WTC11 (cell line): ENCODE measurements around the gene TSGA10. TPM values are rescaled to one million over a fixed set of nuclear protein-coding genes. Genes with fewer than 3 reads are reported as not detected.

Experiments
- ATAC-seq: fragments of 200-7000 bp; cut with Tn5 transposase; 2 replicates; pipeline ENCODE4 v1.10.0; 2021; ENCODE audit warnings: mild to moderate bottlenecking, moderate library complexity
- CTCF ChIA-PET: fragments of 300-600 bp; sonication (Branson Sonifier 250); formaldehyde crosslinking; loops from one replicate; lab custom pipeline; 2021; ENCODE audit warnings: antibody characterized with exemption; lab: Charles Lee
- POLR2A ChIA-PET: fragments of 350-600 bp; sonication (Branson Sonifier 250); formaldehyde crosslinking; loops from one replicate; lab custom pipeline; 2021; ENCODE audit warnings: antibody characterized with exemption; lab: Charles Lee
- DNase-seq: peaks from one replicate; pipeline ENCODE4 v3.0.0; 2021; ENCODE audit warnings: low spot score
- H3K27ac Mint-ChIP-seq: 2 replicates; pipeline ENCODE4 v1.8.0; 2021; ENCODE audit warnings: mixed read lengths
- H3K27me3 Mint-ChIP-seq: 2 replicates; pipeline ENCODE4 v1.8.0; 2021; ENCODE audit warnings: low read depth, mild to moderate bottlenecking, moderate library complexity, mixed read lengths
- H3K36me3 Mint-ChIP-seq: 2 replicates; pipeline ENCODE4 v1.8.0; 2021; ENCODE audit warnings: mixed read lengths
- H3K4me1 Mint-ChIP-seq: 2 replicates; pipeline ENCODE4 v1.8.0; 2022; ENCODE audit warnings: mixed read lengths
- H3K4me3 Mint-ChIP-seq: 2 replicates; pipeline ENCODE4 v1.8.0; 2021; ENCODE audit warnings: mild to moderate bottlenecking, moderate library complexity, mixed read lengths
- H3K9me3 Mint-ChIP-seq: 2 replicates; pipeline ENCODE4 v1.8.0; 2021; ENCODE audit warnings: mixed read lengths
- ATF1 ChIP-seq: sonication (generic); formaldehyde crosslinking; IDR thresholded peaks from 2 replicates; pipeline ENCODE4 v1.8.1; 2023; ENCODE audit warnings: mild to moderate bottlenecking, moderate library complexity, missing genetic modification reagents
- CREM ChIP-seq: sonication (generic); formaldehyde crosslinking; IDR thresholded peaks from 2 replicates; pipeline ENCODE4 v1.8.1; 2022; ENCODE audit warnings: mild to moderate bottlenecking, missing genetic modification reagents, moderate library complexity
- EMX1 ChIP-seq: fragments of 250-450 bp; sonication (Bioruptor Pico); IDR thresholded peaks from 2 replicates; pipeline ENCODE4 v1.8.0; 2021; ENCODE audit warnings: mild to moderate bottlenecking
- GABPB1 ChIP-seq: sonication (generic); formaldehyde crosslinking; IDR thresholded peaks from 2 replicates; pipeline ENCODE4 v1.8.1; 2023; ENCODE audit warnings: mild to moderate bottlenecking, missing genetic modification reagents
- GTF2I ChIP-seq: fragments of 250-450 bp; sonication (Bioruptor Pico); conservative IDR thresholded peaks from 2 replicates; pipeline ENCODE4 v1.4.0; 2021; ENCODE audit warnings: mild to moderate bottlenecking
- IRF2 ChIP-seq: sonication (generic); formaldehyde crosslinking; IDR thresholded peaks from 2 replicates; pipeline ENCODE4 v1.8.0; 2022; ENCODE audit warnings: low read depth, missing genetic modification reagents, borderline replicate concordance
- JAZF1 ChIP-seq: fragments of 250-450 bp; sonication (Bioruptor Pico); IDR thresholded peaks from 2 replicates; pipeline ENCODE4 v1.9.0; 2021; ENCODE audit warnings: moderate library complexity, mild to moderate bottlenecking, inconsistent platforms
- NR2C2 ChIP-seq: sonication (generic); formaldehyde crosslinking; IDR thresholded peaks from 2 replicates; pipeline ENCODE4 v1.8.0; 2022; ENCODE audit warnings: mild to moderate bottlenecking, missing genetic modification reagents
- ZNF396 ChIP-seq: fragments of 250-450 bp; sonication (Bioruptor Pico); IDR thresholded peaks from 2 replicates; pipeline ENCODE4 v1.8.0; 2021; ENCODE audit warnings: mild to moderate bottlenecking, moderate library complexity, borderline replicate concordance
- total RNA-seq: library from RNA; stranded (reverse); gene quantifications from 3 replicates; pipeline ENCODE4 v1.2.3, GENCODE V29; 2021
- TF ChIP-seq, protein P1 (sequence below): sonication (generic); formaldehyde crosslinking; IDR thresholded peaks from 2 replicates; pipeline ENCODE4 v1.8.0; 2022; ENCODE audit warnings: mild to moderate bottlenecking, missing genetic modification reagents
- TF ChIP-seq, protein P2 (sequence below): sonication (generic); formaldehyde crosslinking; IDR thresholded peaks from 2 replicates; pipeline ENCODE4 v1.8.0; 2023; ENCODE audit warnings: missing genetic modification reagents
- TF ChIP-seq, protein P3 (sequence below): fragments of 200-600 bp; IDR thresholded peaks from 2 replicates; pipeline ENCODE4 v1.8.0; 2022; ENCODE audit warnings: antibody characterized with exemption
- TF ChIP-seq, protein P4 (sequence below): fragments of 250-450 bp; sonication (Bioruptor Pico); IDR thresholded peaks from 2 replicates; pipeline ENCODE4 v2.1.2; 2022; ENCODE audit warnings: mild to moderate bottlenecking, moderate library complexity
- TF ChIP-seq, protein P5 (sequence below): sonication (generic); formaldehyde crosslinking; IDR thresholded peaks from 2 replicates; pipeline ENCODE4 v1.8.1; 2023; ENCODE audit warnings: mild to moderate bottlenecking, missing genetic modification reagents
- TF ChIP-seq, protein P6 (sequence below): sonication (generic); formaldehyde crosslinking; IDR thresholded peaks from 2 replicates; pipeline ENCODE4 v1.8.0; 2023; ENCODE audit warnings: mild to moderate bottlenecking, missing genetic modification reagents

TSGA10 gene
- total RNA-seq, 1 experiment from 2014 or later = 9.1 TPM

DNA sequence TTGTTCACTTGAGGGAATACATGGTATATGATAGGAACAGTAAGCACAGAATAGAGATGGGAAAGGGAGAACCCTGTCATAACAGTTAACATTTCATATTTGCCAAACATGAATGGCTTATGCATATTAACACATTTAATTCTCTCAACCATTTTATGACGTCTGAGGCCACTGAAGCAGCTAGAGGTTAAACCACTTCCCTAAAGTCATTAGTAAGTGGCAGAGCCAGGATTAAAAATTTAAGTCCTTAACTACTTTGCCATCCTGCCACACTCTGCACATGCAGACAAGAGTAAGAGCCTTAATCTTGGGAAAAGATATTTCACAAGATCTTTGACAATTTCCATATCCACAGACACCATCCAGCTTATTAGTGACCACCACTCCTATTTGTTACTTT lies 2.1 kb upstream of the TSGA10 start (continued):
- TF ChIP-seq, protein P1, sequence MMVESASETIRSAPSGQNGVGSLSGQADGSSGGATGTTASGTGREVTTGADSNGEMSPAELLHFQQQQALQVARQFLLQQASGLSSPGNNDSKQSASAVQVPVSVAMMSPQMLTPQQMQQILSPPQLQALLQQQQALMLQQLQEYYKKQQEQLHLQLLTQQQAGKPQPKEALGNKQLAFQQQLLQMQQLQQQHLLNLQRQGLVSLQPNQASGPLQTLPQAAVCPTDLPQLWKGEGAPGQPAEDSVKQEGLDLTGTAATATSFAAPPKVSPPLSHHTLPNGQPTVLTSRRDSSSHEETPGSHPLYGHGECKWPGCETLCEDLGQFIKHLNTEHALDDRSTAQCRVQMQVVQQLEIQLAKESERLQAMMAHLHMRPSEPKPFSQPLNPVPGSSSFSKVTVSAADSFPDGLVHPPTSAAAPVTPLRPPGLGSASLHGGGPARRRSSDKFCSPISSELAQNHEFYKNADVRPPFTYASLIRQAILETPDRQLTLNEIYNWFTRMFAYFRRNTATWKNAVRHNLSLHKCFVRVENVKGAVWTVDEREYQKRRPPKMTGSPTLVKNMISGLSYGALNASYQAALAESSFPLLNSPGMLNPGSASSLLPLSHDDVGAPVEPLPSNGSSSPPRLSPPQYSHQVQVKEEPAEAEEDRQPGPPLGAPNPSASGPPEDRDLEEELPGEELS (CRISPR knock-in tag) = no peak
- TF ChIP-seq, protein P2, sequence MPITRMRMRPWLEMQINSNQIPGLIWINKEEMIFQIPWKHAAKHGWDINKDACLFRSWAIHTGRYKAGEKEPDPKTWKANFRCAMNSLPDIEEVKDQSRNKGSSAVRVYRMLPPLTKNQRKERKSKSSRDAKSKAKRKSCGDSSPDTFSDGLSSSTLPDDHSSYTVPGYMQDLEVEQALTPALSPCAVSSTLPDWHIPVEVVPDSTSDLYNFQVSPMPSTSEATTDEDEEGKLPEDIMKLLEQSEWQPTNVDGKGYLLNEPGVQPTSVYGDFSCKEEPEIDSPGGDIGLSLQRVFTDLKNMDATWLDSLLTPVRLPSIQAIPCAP (CRISPR knock-in tag) = no peak
- TF ChIP-seq EMX1 (CRISPR knock-in tag) = no peak
- no peak for TF ChIP-seq ZNF396

DNA sequence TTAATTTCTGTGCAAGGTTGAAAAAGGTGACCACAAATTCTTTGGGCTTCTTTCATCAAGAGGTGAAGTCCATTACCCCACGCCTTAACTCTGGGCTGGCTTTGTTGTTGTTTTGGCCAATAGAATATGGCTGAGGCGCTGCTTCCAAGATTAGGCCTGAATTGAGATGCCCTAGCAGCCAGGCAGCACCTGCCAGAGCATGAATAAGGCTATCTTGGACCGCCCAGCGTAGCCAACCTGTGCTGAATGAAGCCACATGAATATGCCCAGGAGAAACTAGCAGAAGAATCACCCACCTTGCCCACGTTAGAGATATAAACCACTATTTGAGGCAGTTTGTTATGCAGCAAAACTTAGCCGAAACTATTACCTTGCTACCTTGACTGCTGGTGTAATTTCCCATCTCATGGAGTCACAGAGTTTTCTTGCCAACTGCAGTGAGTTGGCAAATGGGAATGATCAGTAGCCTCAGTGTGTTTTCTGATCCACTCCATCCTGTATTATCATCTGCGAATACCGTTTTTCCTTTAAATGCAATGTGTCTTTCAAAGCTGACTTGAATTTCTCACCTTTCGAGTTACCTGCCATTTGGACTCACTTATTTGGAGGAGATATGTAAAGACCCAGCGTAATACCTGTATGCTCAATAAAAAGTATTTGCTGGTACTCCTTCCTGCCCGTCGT lies 679 bp downstream of the TSGA10 start:
- no peak overlapping the region; the same call in 1 of the 2 replicates for H3K27ac Mint-ChIP-seq
- no peak for TF ChIP-seq NR2C2 (CRISPR knock-in tag)
- TF ChIP-seq GTF2I (CRISPR knock-in tag) = no peak
- no peak for TF ChIP-seq IRF2 (CRISPR knock-in tag)
- TF ChIP-seq, protein P3, sequence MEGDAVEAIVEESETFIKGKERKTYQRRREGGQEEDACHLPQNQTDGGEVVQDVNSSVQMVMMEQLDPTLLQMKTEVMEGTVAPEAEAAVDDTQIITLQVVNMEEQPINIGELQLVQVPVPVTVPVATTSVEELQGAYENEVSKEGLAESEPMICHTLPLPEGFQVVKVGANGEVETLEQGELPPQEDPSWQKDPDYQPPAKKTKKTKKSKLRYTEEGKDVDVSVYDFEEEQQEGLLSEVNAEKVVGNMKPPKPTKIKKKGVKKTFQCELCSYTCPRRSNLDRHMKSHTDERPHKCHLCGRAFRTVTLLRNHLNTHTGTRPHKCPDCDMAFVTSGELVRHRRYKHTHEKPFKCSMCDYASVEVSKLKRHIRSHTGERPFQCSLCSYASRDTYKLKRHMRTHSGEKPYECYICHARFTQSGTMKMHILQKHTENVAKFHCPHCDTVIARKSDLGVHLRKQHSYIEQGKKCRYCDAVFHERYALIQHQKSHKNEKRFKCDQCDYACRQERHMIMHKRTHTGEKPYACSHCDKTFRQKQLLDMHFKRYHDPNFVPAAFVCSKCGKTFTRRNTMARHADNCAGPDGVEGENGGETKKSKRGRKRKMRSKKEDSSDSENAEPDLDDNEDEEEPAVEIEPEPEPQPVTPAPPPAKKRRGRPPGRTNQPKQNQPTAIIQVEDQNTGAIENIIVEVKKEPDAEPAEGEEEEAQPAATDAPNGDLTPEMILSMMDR = no peak
- no peak for TF ChIP-seq CREM (CRISPR knock-in tag)
- TF ChIP-seq GABPB1 = no peak
- no peaks in the 10 kb centered on the region for H3K9me3 Mint-ChIP-seq
- peaks cover 16% of the 10 kb centered on the region for H3K36me3 Mint-ChIP-seq
- ChIA-PET POLR2A (interaction anchor here (1.4 to 3.6 kb wide), 3 partner anchors 13 to 183 kb away, joined by 4 to 18 read pairs (median 4); partner anchors contain the start of genes C2orf15 and EIF5B), CTCF (interaction anchor here (1.4 to 1.8 kb wide), 2 partner anchors 13 to 20 kb away, joined by 3 to 9 read pairs; no protein-coding TSS in a partner anchor)
- no peak for DNase-seq
- ATAC-seq = no peak
- no peaks in the 10 kb centered on the region; the same call in 1 of the 2 replicates for H3K27me3 Mint-ChIP-seq
- H3K4me3 Mint-ChIP-seq = peak overlapping the region; percentile 78
- peaks cover 21% of the 10 kb centered on the region for H3K4me1 Mint-ChIP-seq

DNA sequence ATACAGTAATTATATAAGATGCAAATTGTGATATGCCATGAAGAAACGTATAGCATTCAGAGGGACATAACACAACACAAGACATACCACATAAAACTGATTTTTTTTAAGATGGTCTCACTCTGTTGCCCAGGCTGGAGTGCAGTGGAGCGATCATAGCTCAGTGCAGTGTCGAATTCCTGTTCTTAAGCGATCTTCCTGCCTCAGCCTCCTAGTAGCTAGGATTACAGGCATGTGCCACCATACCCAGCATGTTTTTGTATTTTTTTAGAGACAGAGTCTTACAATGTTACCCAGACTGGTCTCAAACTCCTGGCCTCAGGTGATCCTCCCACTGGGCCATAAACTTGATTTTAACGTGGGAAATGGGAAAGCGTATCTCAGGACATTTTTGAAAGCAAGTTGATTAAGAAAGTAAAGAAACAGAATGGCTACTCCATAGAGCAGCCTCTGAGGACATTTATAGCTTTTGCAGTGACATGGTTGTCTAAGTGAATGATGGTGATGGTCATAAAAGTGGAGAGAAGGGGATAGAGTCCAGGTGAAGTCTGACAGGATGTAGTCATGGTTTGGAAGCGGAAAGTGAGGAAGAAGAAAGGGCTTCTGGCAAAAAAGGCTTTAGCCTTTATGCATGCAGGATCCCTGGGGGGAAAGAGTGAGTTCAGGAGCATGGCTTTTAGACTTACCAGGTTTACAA lies 2.4 kb downstream of the TSGA10 start:
- Mint-ChIP-seq H3K27me3 (no peaks in the 10 kb centered on the region; the same call in 1 of the 2 replicates), H3K4me1 (peaks cover 18% of the 10 kb centered on the region), H3K9me3 (no peaks in the 10 kb centered on the region), H3K4me3 (no peak overlapping the region), H3K27ac (no peak overlapping the region), H3K36me3 (peaks cover 10% of the 10 kb centered on the region)
- no peak for ATAC-seq
- TF ChIP-seq, protein P4, sequence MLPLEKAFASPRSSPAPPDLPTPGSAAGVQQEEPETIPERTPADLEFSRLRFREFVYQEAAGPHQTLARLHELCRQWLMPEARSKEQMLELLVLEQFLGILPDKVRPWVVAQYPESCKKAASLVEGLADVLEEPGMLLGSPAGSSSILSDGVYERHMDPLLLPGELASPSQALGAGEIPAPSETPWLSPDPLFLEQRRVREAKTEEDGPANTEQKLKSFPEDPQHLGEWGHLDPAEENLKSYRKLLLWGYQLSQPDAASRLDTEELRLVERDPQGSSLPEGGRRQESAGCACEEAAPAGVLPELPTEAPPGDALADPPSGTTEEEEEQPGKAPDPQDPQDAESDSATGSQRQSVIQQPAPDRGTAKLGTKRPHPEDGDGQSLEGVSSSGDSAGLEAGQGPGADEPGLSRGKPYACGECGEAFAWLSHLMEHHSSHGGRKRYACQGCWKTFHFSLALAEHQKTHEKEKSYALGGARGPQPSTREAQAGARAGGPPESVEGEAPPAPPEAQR = no peak
- no peak for TF ChIP-seq ATF1 (CRISPR knock-in tag)
- TF ChIP-seq, protein P5, sequence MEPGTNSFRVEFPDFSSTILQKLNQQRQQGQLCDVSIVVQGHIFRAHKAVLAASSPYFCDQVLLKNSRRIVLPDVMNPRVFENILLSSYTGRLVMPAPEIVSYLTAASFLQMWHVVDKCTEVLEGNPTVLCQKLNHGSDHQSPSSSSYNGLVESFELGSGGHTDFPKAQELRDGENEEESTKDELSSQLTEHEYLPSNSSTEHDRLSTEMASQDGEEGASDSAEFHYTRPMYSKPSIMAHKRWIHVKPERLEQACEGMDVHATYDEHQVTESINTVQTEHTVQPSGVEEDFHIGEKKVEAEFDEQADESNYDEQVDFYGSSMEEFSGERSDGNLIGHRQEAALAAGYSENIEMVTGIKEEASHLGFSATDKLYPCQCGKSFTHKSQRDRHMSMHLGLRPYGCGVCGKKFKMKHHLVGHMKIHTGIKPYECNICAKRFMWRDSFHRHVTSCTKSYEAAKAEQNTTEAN = no peak
- TF ChIP-seq JAZF1 (CRISPR knock-in tag) = no peak
- TF ChIP-seq, protein P6, sequence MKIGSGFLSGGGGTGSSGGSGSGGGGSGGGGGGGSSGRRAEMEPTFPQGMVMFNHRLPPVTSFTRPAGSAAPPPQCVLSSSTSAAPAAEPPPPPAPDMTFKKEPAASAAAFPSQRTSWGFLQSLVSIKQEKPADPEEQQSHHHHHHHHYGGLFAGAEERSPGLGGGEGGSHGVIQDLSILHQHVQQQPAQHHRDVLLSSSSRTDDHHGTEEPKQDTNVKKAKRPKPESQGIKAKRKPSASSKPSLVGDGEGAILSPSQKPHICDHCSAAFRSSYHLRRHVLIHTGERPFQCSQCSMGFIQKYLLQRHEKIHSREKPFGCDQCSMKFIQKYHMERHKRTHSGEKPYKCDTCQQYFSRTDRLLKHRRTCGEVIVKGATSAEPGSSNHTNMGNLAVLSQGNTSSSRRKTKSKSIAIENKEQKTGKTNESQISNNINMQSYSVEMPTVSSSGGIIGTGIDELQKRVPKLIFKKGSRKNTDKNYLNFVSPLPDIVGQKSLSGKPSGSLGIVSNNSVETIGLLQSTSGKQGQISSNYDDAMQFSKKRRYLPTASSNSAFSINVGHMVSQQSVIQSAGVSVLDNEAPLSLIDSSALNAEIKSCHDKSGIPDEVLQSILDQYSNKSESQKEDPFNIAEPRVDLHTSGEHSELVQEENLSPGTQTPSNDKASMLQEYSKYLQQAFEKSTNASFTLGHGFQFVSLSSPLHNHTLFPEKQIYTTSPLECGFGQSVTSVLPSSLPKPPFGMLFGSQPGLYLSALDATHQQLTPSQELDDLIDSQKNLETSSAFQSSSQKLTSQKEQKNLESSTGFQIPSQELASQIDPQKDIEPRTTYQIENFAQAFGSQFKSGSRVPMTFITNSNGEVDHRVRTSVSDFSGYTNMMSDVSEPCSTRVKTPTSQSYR (CRISPR knock-in tag) = no peak
- ChIA-PET POLR2A (interaction anchor here (3.6 kb wide), 1 partner anchor 11 kb away, joined by 18 read pairs; the partner anchor contains the start of gene C2orf15), CTCF (no interaction called here)
- DNase-seq = no peak
